ENCODE data around the gene LAX1. TPM values are rescaled to one million over a fixed set of nuclear protein-coding genes. Genes with fewer than 3 reads are reported as not detected.
"Not testable (repeated sequence)": the region's sequence is repeated elsewhere in the genome, so short reads cannot be mapped to it uniquely, and the experiment has no call there.

LAX1 gene, protein sequence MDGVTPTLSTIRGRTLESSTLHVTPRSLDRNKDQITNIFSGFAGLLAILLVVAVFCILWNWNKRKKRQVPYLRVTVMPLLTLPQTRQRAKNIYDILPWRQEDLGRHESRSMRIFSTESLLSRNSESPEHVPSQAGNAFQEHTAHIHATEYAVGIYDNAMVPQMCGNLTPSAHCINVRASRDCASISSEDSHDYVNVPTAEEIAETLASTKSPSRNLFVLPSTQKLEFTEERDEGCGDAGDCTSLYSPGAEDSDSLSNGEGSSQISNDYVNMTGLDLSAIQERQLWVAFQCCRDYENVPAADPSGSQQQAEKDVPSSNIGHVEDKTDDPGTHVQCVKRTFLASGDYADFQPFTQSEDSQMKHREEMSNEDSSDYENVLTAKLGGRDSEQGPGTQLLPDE
- not detected for total RNA-seq

DNA sequence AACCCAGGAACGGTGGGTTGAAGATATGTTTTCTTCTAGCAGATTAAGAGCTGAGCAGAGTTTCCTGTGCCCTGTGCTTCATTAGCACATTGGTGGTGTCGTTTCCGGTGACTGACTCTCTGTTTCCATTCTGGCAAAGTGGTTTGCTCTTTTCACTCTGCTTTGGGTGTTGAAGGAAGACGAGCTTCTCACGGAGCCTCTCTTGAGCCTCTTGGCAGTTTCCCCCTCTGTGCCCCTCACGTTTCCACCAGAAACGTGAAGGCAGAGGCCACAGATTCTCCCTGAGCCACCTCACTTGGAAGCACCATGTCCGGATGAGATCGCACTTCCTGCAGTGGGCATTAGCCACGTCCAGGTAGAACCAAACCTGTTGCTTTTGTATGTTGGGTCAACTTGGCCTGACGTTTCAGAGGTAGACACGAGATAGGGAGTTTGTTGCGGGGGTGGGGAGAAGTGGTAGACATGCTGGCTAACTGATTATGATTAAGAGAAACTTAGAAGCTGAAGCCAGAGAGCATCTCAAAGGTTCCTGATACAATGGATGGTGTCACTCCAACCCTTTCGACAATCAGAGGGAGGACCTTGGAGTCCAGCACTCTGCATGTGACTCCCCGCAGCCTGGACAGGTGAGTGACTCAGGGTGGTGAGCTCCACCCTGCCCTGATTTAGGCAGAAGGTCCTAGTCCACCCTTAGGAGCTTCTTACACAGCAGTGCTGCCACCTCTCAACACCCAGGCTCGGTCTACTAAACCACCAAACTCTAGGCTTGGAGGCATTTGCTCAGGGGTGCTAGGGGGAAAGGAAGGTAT is at the start of gene LAX1:
Gene LAX1, plus strand, starts transcription at position 155 of the 809 bp plus-strand sequence. Its CDS starts 383 bp downstream, at position 538.
- FAIRE-seq (no peak), DNase-seq (ENCODE audit: low spot score in 2 of 2) (no peak)

DNA sequence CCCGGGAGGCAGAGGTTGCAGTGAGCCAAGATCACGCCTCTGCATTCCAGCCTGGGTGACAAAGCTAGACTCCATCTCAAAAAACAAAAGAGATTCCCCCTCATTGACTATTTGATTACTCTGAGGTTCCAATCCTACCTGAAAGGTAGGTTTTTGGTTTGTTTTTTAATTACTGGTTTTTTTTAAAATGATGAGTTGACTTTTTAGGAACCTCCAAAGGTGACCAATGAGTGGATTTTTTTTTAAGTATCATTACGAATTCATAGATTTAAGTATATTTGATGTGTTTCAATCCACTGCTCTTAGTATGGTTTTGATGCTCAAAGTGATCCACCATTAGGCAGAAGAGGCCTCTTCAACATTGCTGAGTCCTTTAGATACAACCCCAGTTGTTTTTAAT is 47.9 kb upstream of the LAX1 start:
- FAIRE-seq (no peak), DNase-seq (ENCODE audit: low spot score in 2 of 2) (no peak)

DNA sequence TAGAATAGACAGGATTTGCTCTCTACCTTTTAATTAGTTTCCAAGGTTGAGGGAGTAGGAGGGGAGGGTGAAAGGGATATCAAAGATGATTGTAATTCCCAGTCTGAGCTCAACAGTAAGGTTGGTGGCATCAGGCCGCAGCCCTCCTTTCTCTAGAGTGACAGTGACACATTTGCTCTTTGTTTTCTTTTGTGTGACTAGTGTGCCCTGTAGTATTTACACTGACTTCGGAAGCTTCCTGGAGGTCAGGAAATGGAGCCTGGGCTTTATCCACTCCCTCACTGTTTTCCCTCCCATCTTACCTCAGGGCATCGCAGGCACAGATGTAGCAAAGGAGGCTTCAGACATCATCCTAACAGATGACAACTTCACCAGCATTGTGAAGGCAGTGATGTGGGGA is 44.7 kb upstream of the LAX1 start:
- DNase-seq (ENCODE audit: low spot score in 2 of 2): no peak
- no peak for FAIRE-seq

DNA sequence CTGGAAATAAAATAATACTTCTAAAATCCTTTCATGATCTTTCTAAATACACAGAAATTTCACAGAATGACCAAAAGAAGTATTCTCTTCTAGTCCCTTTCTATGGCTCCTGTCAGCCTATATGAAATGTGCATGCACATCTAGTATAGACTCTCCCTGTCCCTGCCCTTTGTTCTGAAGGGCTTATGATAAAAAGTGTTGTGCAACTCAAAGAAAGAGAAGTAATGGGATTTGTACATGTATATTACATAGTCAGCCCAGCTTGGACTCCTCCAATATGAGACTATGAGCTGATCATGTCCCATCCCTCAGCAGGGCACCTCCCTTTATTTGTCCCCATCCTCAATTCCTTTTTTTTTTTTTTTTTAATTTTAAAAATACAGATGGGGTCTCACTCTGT is 42.1 kb upstream of the LAX1 start:
- no peak for FAIRE-seq
- no peak for DNase-seq (ENCODE audit: low spot score in 2 of 2)

DNA sequence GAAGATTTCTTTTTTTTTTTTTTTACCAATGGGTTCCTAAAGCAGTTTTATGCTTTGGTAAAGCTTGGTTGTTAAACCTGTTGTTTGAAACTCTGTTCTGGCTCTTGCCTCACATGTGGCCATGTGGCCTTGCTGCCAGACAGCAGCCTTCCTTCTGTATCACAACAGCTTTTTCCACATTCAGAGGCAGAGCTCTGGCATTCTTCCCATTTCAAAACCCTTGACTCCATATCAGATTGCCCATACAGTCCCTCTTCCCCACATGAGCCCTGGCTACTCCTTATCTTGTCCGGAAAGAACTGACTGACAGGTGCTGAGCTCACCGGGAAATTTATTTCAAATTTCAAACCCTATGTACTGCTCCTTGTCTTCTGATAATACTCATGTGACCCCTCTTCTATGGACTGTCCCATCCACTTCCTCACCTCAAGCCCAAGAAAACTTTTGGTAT is 38.5 kb upstream of the LAX1 start:
- FAIRE-seq: no peak

DNA sequence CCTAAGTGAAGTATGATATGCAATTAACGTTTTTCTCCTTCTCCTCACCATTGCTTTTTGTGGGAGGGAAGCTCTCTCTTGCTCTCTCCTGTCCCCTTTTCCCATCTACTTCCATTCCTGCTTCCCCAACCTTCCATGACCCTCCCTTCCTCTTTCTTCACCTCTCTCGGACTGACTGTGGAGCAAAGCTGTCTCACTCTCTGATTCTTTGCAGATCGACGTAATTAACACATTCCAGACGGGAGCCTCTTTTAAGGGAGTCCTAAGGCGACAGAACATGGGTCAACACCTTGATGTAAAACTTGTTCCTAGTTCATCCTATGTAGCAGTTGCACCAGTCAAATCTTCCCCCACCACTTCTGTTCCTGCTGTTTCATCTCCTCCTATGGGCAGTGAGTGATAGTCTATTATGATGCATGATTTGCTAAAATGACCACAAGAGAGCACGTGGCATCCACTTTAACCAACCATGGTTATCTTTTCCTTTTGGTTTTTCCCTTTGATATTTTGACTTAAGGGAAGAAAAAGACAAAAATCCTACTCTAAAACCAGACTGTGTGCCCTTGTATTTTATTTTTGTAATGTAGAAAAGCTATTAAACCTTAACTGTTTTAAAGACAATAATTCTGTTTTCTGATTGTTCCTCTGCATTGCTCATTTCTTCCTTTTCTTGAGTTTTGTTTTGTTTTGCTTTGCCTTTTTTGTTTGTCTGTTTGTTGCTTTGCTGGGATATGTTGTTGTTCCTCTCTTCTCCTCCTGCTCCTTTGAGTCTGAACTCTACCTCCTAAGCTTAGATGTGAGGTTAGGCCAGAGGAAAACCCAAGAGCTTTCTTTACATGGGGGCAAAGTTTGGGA is 31.7 kb upstream of the LAX1 start:
- FAIRE-seq (no peak), DNase-seq (ENCODE audit: low spot score in 2 of 2) (no peak)

More for the DNA sequence above, 38.5 kb upstream of the LAX1 start:
- DNase-seq (ENCODE audit: low spot score in 2 of 2): no peak

DNA sequence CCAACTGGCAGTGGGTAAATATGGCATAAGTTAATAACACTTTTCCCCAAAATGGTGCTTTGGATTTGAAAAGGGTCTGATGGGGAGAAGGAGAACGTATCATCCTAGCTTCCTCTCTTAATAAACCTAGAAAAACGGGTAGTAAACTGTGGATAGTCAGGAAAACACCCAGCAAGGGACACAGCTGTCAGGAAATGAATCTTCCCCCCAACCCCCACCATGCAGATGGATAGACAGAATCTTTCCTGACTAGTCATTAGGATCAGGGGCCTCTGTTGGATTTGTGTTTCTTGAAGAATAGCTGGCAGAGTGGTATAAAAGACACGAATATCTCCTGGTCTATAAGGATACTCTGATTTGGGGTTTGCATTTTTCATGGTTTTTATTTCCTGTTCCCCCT is 22.5 kb upstream of the LAX1 start:
- DNase-seq (ENCODE audit: low spot score in 2 of 2): no peak
- no peak for FAIRE-seq

DNA sequence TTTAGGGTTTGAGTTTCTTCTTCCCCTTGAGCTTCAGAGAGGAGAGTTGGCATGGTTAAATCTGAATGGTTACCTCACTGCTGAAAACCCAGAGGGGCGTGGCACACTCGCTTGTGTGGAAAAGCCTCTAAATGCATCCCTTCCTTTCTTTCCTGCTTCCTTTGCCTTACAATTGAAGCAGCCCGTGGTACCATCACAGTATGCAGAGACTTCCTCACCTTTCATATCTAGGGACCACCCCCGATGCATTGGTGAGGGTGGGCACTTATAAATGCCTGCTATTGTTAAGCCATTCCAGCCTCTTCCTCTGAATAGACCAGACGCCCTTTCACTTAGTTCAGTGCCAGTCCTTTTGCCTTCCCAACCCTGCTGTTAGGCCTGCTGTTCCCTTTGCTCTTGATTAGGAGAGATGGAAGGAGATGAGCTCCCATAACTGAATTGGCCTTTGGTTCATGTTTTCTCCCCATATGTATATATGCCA is 21.9 kb upstream of the LAX1 start:
- DNase-seq (ENCODE audit: low spot score in 2 of 2): no peak
- no peak for FAIRE-seq

DNA sequence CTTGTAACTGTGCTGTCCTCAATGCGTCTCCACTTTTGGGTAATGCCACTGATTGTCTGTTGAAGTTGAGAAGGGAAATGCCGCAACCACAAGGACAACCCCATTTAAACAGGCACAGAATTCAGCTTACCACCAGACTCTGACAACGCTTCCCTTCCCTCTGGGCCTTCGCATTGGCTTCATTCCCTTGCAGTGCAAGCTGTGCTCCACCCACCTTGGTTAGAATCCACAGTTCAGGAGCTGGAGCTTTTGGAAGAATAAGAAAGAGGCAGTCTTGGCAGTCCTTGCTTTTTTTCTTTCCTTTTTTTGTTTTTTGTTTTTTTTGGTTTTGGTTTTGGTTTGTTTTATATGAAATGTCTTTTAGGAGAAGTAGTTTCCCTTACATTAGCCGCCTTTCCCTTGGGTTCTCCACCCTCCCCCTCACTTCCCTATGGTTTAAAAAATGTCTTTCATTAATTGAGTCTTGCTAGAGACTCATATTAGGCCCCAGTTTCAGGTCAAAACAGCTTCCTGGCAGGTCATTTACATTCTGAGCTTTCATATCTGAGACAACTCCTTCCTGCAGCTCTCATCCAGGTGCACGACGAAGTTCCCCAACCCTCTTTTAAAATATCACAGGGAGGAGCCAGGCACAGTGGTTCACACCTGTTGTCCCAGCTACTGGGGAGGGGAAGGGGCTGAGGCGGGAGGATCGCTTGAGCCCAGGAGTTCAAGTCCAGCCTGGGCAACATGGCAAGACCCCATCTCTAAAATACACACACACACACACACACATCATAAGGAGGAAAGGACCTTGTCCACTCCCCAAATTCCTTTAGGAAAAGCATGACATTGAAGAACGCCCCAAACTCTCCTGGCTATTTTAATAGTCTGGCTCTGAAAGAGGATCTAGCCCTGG is 20.7 kb upstream of the LAX1 start:
- peak; percentile 8 to 35 for DNase-seq (ENCODE audit: low spot score in 2 of 2)
- FAIRE-seq: no peak

DNA sequence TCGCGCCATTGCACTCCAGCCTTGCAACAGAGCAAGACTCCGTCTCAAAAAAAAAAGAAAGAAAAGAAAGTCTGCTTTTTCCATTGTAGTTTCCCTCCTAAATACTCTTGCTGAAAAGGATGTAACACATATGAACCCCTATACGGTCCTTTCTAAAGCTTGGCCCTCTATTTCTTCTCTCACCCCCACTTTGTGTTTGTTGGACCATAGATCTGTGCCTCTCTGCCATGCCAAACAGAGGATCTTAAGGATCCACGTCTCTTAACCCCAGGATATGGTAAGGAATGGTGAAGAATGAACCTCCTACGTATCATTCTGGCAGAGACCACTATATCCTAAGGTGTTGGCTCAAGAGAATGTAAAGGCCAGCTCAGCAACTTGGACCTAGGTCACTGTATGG is 18.7 kb upstream of the LAX1 start:
- DNase-seq (ENCODE audit: low spot score in 2 of 2) (no peak), FAIRE-seq (no peak)

DNA sequence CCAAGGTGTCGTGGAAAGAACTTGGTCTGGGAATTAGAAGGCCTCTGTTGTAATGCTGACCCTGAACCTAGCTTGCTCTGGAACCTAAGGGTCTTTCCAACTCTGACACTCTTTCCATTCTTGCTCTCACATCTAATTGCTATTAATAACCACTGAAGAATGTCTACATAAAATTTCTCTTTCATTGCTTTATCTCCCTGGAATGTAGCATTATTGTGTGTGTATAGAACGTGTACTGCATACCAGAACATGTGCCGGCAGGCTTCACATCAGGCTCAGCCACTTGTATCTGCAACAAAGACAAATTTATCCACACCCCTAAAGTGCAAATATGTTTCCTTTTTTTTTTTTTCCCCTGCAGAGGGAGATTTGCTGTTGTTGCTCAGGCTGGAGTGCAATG is 13.9 kb upstream of the LAX1 start:
- DNase-seq (ENCODE audit: low spot score in 2 of 2) (no peak), FAIRE-seq (no peak)

DNA sequence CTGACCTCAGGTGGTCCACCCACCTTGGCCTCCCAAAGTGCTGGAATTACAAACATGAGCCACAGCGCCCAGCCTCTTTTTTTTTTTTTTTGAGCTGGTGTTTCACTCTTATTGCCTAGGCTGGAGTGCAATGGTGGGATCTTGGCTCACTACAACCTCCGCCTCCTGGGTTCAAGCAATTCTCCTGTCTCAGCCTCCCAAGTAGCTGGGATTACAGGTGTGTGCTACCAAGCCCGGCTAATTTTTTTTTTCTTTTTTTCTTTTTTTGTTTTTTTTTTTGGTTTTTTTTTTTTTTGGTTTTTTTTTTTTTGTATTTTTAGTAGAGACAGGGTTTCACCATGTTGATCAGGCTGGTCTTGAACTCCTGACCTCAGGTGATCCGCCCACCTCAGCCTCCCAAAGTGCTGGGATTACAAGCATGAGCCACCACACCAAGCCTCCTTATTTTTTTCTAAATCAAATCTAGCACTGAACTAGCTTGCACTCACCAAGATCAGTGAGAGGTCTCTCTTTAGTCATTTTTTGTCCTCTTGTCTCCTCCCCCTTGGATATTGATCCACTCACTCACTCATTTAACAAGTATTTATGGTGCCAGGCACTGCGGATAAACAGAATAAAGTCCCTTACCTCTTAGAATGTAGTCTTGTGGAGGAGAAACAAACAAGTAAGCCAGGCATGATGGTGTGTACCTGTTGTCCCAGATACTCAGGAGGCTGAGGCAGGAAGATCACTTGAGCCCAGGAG is 13.2 kb upstream of the LAX1 start:
- not testable (repeated sequence) for DNase-seq (ENCODE audit: low spot score in 2 of 2); FAIRE-seq

DNA sequence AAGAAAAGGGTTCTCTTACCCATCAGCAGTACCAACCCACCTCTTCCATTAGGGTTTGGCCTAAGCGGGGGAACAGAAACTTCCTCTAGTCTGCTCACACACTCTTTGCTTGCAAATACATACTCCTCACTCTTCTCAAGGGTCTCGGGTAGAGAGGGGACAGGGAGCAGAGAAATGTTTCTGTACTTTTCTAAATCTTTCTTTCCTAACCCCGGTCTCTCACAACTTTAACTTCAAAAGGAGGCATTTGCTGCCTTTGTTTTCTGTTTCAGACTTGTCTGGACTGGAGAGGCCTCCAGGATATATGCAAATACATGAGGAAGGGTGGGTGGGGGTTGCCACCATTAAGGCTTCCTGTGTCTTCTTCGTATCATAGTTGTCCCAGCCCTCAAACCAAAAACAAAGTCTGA is 10.5 kb upstream of the LAX1 start:
- FAIRE-seq: no peak
- no peak for DNase-seq (ENCODE audit: low spot score in 2 of 2)

DNA sequence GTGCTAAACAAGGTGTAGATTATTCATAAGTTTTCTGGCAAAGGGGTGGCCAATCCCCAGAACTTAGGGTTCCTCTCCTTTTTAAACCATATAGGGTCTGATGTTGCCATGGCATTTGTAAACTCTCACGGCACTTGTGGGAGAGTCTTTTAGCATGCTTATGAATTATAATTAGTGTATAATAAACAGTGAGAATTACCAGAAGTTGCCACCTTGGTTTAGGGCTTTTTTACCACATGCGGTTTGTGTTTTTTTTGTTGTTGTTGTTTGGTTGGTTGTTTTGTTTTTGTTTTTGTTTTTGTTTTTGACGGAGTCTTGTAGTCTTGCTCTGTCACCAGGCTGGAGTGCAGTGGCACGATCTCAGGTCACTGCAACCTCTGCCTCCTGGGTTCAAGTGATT is 8.9 kb upstream of the LAX1 start:
- DNase-seq (ENCODE audit: low spot score in 2 of 2): no peak
- no peak for FAIRE-seq

DNA sequence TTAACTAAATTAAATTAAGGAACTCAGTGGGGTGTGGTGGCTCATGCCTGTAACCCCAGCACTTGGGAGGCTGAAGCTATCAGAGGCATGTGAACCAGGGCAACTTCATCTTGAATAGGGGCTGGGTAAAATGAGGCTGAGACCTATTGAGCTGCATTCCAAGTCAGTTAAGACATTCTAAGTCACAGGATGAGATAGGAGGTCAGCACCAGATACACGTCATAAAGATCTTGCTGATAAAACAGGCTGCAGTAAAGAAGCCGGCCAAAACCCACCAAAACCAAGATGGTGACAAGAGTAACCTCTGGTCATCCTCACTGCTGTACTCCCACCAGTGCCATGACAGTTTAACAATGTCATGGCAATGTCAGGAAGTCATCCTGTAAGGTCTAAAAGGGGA is 6.2 kb upstream of the LAX1 start:
- not testable (repeated sequence) for FAIRE-seq; DNase-seq (ENCODE audit: low spot score in 2 of 2)

DNA sequence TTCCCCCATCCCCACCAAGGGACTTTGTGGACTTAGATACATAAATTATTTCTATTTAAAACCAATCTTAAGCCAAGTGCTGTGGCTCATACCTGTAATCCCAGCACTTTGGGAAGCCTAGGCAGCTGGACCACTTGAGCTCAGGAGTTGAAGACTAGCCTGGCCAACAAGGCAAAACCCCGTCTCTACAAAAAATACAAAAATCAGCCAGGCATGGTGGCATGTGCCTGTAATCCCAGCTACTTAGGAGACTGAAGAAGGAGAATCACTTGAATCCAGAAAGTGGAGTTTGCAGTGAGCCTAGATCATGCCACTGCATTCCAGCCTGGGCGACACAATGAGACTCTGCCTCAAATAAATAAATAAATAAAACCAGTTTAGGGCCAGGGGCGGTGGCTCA is 4.5 kb upstream of the LAX1 start:
- DNase-seq (ENCODE audit: low spot score in 2 of 2) (no peak), FAIRE-seq (no peak)

DNA sequence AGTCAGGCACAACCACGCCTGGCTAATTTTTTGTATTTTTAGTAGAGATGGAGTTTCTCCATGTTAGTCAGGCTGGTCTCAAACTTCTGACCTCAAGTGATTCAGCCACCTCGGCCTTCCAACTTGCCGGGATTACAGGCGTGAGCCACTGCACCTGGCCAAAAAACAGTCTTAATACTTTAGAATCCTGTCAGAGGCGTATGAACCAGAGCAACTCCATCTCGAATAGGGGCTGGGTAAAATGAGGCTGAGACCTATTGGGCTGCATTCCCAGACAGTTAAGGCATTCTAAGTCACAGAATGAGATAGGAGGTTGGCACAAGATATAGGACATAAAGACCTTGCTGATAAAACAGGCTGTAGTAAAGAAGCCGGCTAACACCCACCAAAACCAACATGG is 3.0 kb upstream of the LAX1 start:
- not testable (repeated sequence) for DNase-seq (ENCODE audit: low spot score in 2 of 2); FAIRE-seq

DNA sequence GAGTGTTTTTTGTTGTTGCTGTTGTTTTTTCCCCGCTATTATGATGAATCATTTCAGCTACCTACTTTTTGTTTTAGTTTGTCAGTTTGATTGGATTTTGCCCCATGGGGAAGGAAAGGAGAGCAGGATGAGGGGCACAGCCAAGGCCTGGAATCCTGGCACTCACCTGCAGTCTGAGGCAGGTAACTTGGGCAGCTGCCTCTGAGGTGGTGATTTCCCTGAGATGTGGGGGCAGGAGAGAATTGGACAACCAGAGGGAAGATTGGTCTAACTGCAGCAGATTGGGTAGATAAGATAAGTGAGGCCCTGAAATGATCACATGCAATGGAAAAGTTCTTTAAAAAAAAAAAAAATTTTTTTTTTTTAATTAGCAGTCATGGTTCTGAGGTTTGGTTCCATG is 1.5 kb upstream of the LAX1 start:
- DNase-seq (ENCODE audit: low spot score in 2 of 2): no peak
- FAIRE-seq: no peak
